Measurements from ENCODE around the gene RPH3AL.

Gene RPH3AL

GRCh38 chr17:345261-345660 is 7.3 kb downstream of the RPH3AL start:
- no peak for DNase-seq
- Histone ChIP-seq H3K27ac (ENCODE audit: insufficient read depth, low read length, poor library complexity, severe bottlenecking) (no peak overlapping the region), H3K36me3 (ENCODE audit: control insufficient read depth, insufficient read depth, low read length) (no peaks in the 10 kb centered on the region), H3K27me3 (replicated peaks; ENCODE audit: control insufficient read depth, insufficient read depth, low read length, poor library complexity, severe bottlenecking) (no peaks in the 10 kb centered on the region), H3K9me3 (ENCODE audit: control insufficient read depth, low read length) (no peaks in the 10 kb centered on the region), H3K4me1 (ENCODE audit: control insufficient read depth, insufficient read depth, low read length, poor library complexity, severe bottlenecking) (no peaks in the 10 kb centered on the region), H3K4me3 (ENCODE audit: insufficient read depth, low read depth, low read length, poor library complexity, severe bottlenecking) (no peak overlapping the region)

- H3K4me1 ChIP-seq (ENCODE audit: control insufficient read depth, insufficient read depth, low read length, poor library complexity, severe bottlenecking), result no peaks in the 10 kb centered on the region
- no peaks in the 10 kb centered on the region for H3K9me3 ChIP-seq (ENCODE audit: control insufficient read depth, low read length)
- DNase-seq, result no peak
- H3K27ac ChIP-seq (ENCODE audit: insufficient read depth, low read length, poor library complexity, severe bottlenecking), result no peak overlapping the region
- H3K4me3 ChIP-seq (ENCODE audit: insufficient read depth, low read depth, low read length, poor library complexity, severe bottlenecking), result no peak overlapping the region
- H3K36me3 ChIP-seq (ENCODE audit: control insufficient read depth, insufficient read depth, low read length), result no peaks in the 10 kb centered on the region
- H3K27me3 ChIP-seq (replicated peaks; ENCODE audit: control insufficient read depth, insufficient read depth, low read length, poor library complexity, severe bottlenecking), result no peaks in the 10 kb centered on the region
Measured at GRCh38 chr17:343875-344752, 8.5 kb downstream of the RPH3AL start.

GRCh38 chr17:343211-343610 is 9.4 kb downstream of the RPH3AL start:
- no peak for DNase-seq
- Histone ChIP-seq H3K4me1 (ENCODE audit: control insufficient read depth, insufficient read depth, low read length, poor library complexity, severe bottlenecking) (no peaks in the 10 kb centered on the region), H3K27me3 (replicated peaks; ENCODE audit: control insufficient read depth, insufficient read depth, low read length, poor library complexity, severe bottlenecking) (no peaks in the 10 kb centered on the region), H3K4me3 (ENCODE audit: insufficient read depth, low read depth, low read length, poor library complexity, severe bottlenecking) (no peak overlapping the region), H3K27ac (ENCODE audit: insufficient read depth, low read length, poor library complexity, severe bottlenecking) (no peak overlapping the region), H3K36me3 (ENCODE audit: control insufficient read depth, insufficient read depth, low read length) (no peaks in the 10 kb centered on the region), H3K9me3 (ENCODE audit: control insufficient read depth, low read length) (no peaks in the 10 kb centered on the region)

- no peaks in the 10 kb centered on the region for H3K36me3 ChIP-seq (ENCODE audit: control insufficient read depth, insufficient read depth, low read length)
- no peaks in the 10 kb centered on the region for H3K27me3 ChIP-seq (replicated peaks; ENCODE audit: control insufficient read depth, insufficient read depth, low read length, poor library complexity, severe bottlenecking)
- peaks cover 6% of the 10 kb centered on the region for H3K4me1 ChIP-seq (ENCODE audit: control insufficient read depth, insufficient read depth, low read length, poor library complexity, severe bottlenecking)
- H3K4me3 ChIP-seq (ENCODE audit: insufficient read depth, low read depth, low read length, poor library complexity, severe bottlenecking), result no peak overlapping the region
- no peak overlapping the region for H3K27ac ChIP-seq (ENCODE audit: insufficient read depth, low read length, poor library complexity, severe bottlenecking)
- no peak for DNase-seq
- no peaks in the 10 kb centered on the region for H3K9me3 ChIP-seq (ENCODE audit: control insufficient read depth, low read length)
Measured at GRCh38 chr17:340074-340473, 12.5 kb downstream of the RPH3AL start.

GRCh38 chr17:339193-340061 is 13.2 kb downstream of the RPH3AL start:
- Histone ChIP-seq H3K4me1 (ENCODE audit: control insufficient read depth, insufficient read depth, low read length, poor library complexity, severe bottlenecking) (peaks cover 6% of the 10 kb centered on the region), H3K4me3 (ENCODE audit: insufficient read depth, low read depth, low read length, poor library complexity, severe bottlenecking) (no peak overlapping the region), H3K27ac (ENCODE audit: insufficient read depth, low read length, poor library complexity, severe bottlenecking) (no peak overlapping the region), H3K9me3 (ENCODE audit: control insufficient read depth, low read length) (no peaks in the 10 kb centered on the region), H3K27me3 (replicated peaks; ENCODE audit: control insufficient read depth, insufficient read depth, low read length, poor library complexity, severe bottlenecking) (no peaks in the 10 kb centered on the region), H3K36me3 (ENCODE audit: control insufficient read depth, insufficient read depth, low read length) (no peaks in the 10 kb centered on the region)
- DNase-seq, result no peak

GRCh38 chr17:338442-339192 is 14.0 kb downstream of the RPH3AL start:
- H3K4me3 ChIP-seq (ENCODE audit: insufficient read depth, low read depth, low read length, poor library complexity, severe bottlenecking), result no peak overlapping the region
- H3K27me3 ChIP-seq (replicated peaks; ENCODE audit: control insufficient read depth, insufficient read depth, low read length, poor library complexity, severe bottlenecking), result no peaks in the 10 kb centered on the region
- no peak for DNase-seq
- H3K4me1 ChIP-seq (ENCODE audit: control insufficient read depth, insufficient read depth, low read length, poor library complexity, severe bottlenecking), result peaks cover 6% of the 10 kb centered on the region
- no peaks in the 10 kb centered on the region for H3K36me3 ChIP-seq (ENCODE audit: control insufficient read depth, insufficient read depth, low read length)
- no peak overlapping the region for H3K27ac ChIP-seq (ENCODE audit: insufficient read depth, low read length, poor library complexity, severe bottlenecking)
- no peaks in the 10 kb centered on the region for H3K9me3 ChIP-seq (ENCODE audit: control insufficient read depth, low read length)

- no peaks in the 10 kb centered on the region for H3K36me3 ChIP-seq (ENCODE audit: control insufficient read depth, insufficient read depth, low read length)
- no peaks in the 10 kb centered on the region for H3K9me3 ChIP-seq (ENCODE audit: control insufficient read depth, low read length)
- H3K4me1 ChIP-seq (ENCODE audit: control insufficient read depth, insufficient read depth, low read length, poor library complexity, severe bottlenecking), result peaks cover 6% of the 10 kb centered on the region
- no peak for DNase-seq
- no peak overlapping the region for H3K4me3 ChIP-seq (ENCODE audit: insufficient read depth, low read depth, low read length, poor library complexity, severe bottlenecking)
- no peaks in the 10 kb centered on the region for H3K27me3 ChIP-seq (replicated peaks; ENCODE audit: control insufficient read depth, insufficient read depth, low read length, poor library complexity, severe bottlenecking)
- no peak overlapping the region for H3K27ac ChIP-seq (ENCODE audit: insufficient read depth, low read length, poor library complexity, severe bottlenecking)
Measured at GRCh38 chr17:337866-338265, 14.7 kb downstream of the RPH3AL start.

- no peak overlapping the region for H3K4me3 ChIP-seq (ENCODE audit: insufficient read depth, low read depth, low read length, poor library complexity, severe bottlenecking)
- no peak for DNase-seq
- H3K27me3 ChIP-seq (replicated peaks; ENCODE audit: control insufficient read depth, insufficient read depth, low read length, poor library complexity, severe bottlenecking), result no peaks in the 10 kb centered on the region
Measured at GRCh38 chr17:337453-337852, 15.2 kb downstream of the RPH3AL start.

GRCh38 chr17:337022-337420 is 15.6 kb downstream of the RPH3AL start:
- no peak overlapping the region for H3K4me3 ChIP-seq (ENCODE audit: insufficient read depth, low read depth, low read length, poor library complexity, severe bottlenecking)
- no peaks in the 10 kb centered on the region for H3K36me3 ChIP-seq (ENCODE audit: control insufficient read depth, insufficient read depth, low read length)
- peaks cover 6% of the 10 kb centered on the region for H3K4me1 ChIP-seq (ENCODE audit: control insufficient read depth, insufficient read depth, low read length, poor library complexity, severe bottlenecking)
- H3K27me3 ChIP-seq (replicated peaks; ENCODE audit: control insufficient read depth, insufficient read depth, low read length, poor library complexity, severe bottlenecking), result no peaks in the 10 kb centered on the region
- no peak overlapping the region for H3K27ac ChIP-seq (ENCODE audit: insufficient read depth, low read length, poor library complexity, severe bottlenecking)
- H3K9me3 ChIP-seq (ENCODE audit: control insufficient read depth, low read length), result no peaks in the 10 kb centered on the region
- DNase-seq, result no peak

More at GRCh38 chr17:337453-337852, 15.2 kb downstream of the RPH3AL start:
- H3K36me3 ChIP-seq (ENCODE audit: control insufficient read depth, insufficient read depth, low read length), result no peaks in the 10 kb centered on the region
- H3K27ac ChIP-seq (ENCODE audit: insufficient read depth, low read length, poor library complexity, severe bottlenecking), result no peak overlapping the region
- H3K4me1 ChIP-seq (ENCODE audit: control insufficient read depth, insufficient read depth, low read length, poor library complexity, severe bottlenecking), result peaks cover 6% of the 10 kb centered on the region
- H3K9me3 ChIP-seq (ENCODE audit: control insufficient read depth, low read length), result no peaks in the 10 kb centered on the region
